HCT116 (cell line): Measurements from ENCODE around the gene STMND1. TPM values are rescaled to one million over a fixed set of nuclear protein-coding genes. Genes with fewer than 3 reads are reported as not detected.

Source experiments
- ATAC-seq: fragments of 200-7000 bp; cut with Tn5 transposase; 2 replicates; pipeline ENCODE4 v1.9.1; 2020; ENCODE audit warnings: mild to moderate bottlenecking, moderate library complexity
- BruUV-seq: library from RNA; stranded (reverse); fragments of 400-500 nt; replicated peaks from 2 replicates; lab custom pipeline; 2021; lab: Mats Ljungman, UMichigan
- CTCF ChIA-PET: fragments of 300-600 bp; sonication (Branson Sonifier 250); formaldehyde crosslinking; loops from one replicate; lab custom pipeline; 2021; ENCODE audit warnings: antibody characterized with exemption; lab: Charles Lee
- POLR2A ChIA-PET: fragments of 300-600, 350-600 bp; sonication (Branson Sonifier 250); formaldehyde crosslinking; loops from one replicate; lab custom pipeline; 2021; ENCODE audit warnings: antibody characterized with exemption; lab: Charles Lee
- RAD21 ChIA-PET, 2 experiments: fragments of 300-600 bp; sonication (Branson Sonifier 250); formaldehyde crosslinking; loops; one replicate each; lab custom pipeline; 2023; ENCODE audit warnings: low total read pairs in 2 of 2; ENCODE audit not compliant: uncharacterized antibody in 2 of 2, unreplicated experiment in 2 of 2, low non-redundant PET in 1 of 2; lab: Charles Lee
- DNase-seq: peaks from one replicate; pipeline ENCODE4 v3.0.0-alpha.2; 2010; ENCODE audit warnings: low read depth, low spot score
- H2AFZ ChIP-seq: fragments of 200-600 bp; shearing (Covaris generic), sonication (generic); 2 replicates; pipeline ENCODE4 v1.6.1; 2017; ENCODE audit warnings: low read depth, mixed run types, mixed read lengths, antibody characterized with exemption, low read length; ENCODE audit not compliant: poor library complexity, severe bottlenecking
- H3K27ac ChIP-seq: 2 replicates; pipeline ENCODE4 v1.5.1; 2012; ENCODE audit warnings: low read depth, low read length
- H3K27me3 ChIP-seq: fragments of 200-600 bp; sonication (generic); 2 replicates; pipeline ENCODE4 v1.6.1; 2016; ENCODE audit warnings: mixed run types, low read length, mixed read lengths; ENCODE audit not compliant: insufficient read depth
- H3K36me3 ChIP-seq, 2 experiments: fragments of 200-500 bp in 1 of 2; fragments of 200-600 bp in 1 of 2; sonication (Bioruptor generic) in 1 of 2; sonication (generic) in 1 of 2; 2 replicates each; pipeline versions ENCODE4 v1.5.1 to v1.6.1; 2014 to 2016; ENCODE audit warnings: low read length in 2 of 2, inconsistent platforms in 1 of 2, mixed read lengths in 1 of 2, mixed run types in 1 of 2; ENCODE audit not compliant: insufficient read depth in 2 of 2, control insufficient read depth in 1 of 2
- H3K4me1 ChIP-seq, 2 experiments: fragments of 200-600 bp in 1 of 2; sonication (generic) in 1 of 2; 2 replicates each; pipeline versions ENCODE4 v1.5.1 to v1.6.1; 2012 to 2017; ENCODE audit warnings: low read length in 2 of 2, inconsistent platforms in 1 of 2, mild to moderate bottlenecking in 1 of 2, mixed read lengths in 1 of 2, mixed run types in 1 of 2, moderate library complexity in 1 of 2; ENCODE audit not compliant: insufficient read depth in 2 of 2, control insufficient read depth in 1 of 2
- H3K4me2 ChIP-seq: fragments of 200-600 bp; sonication (generic); 2 replicates; pipeline ENCODE4 v1.6.1; 2017; ENCODE audit warnings: mixed run types, low read length, mixed read lengths
- H3K4me3 ChIP-seq, 2 experiments: fragments of 200-600 bp in 1 of 2; sonication (generic) in 1 of 2; replicated peaks in 1 of 2; 2 replicates each; pipeline ENCODE4 v1.5.1; 2011 to 2016; ENCODE audit warnings: low read length in 2 of 2, control low read depth in 1 of 2, low read depth in 1 of 2, mild to moderate bottlenecking in 1 of 2, mixed read lengths in 1 of 2, mixed run types in 1 of 2
- H3K79me2 ChIP-seq: fragments of 200-600 bp; sonication (generic); 2 replicates; pipeline ENCODE4 v1.6.1; 2017; ENCODE audit warnings: mild to moderate bottlenecking, mixed run types, low read length, moderate library complexity, mixed read lengths; ENCODE audit not compliant: insufficient read depth
- H3K9ac ChIP-seq: fragments of 200-600 bp; sonication (generic); 2 replicates; pipeline ENCODE4 v1.6.1; 2016; ENCODE audit warnings: low read length, mixed read lengths
- H3K9me2 ChIP-seq: fragments of 200-600 bp; sonication (generic), shearing (Covaris generic); 2 replicates; pipeline ENCODE4 v1.6.1; 2017; ENCODE audit warnings: mixed run types, mild to moderate bottlenecking, moderate library complexity; ENCODE audit not compliant: insufficient read depth
- H3K9me3 ChIP-seq, 2 experiments: fragments of 200-500 bp in 1 of 2; fragments of 200-600 bp in 1 of 2; sonication (Bioruptor generic) in 1 of 2; sonication (generic) in 1 of 2; 2 replicates each; pipeline ENCODE4 v1.6.1; 2014 to 2017; ENCODE audit warnings: low read length in 2 of 2, mixed read lengths in 2 of 2, inconsistent platforms in 1 of 2, low read depth in 1 of 2, mild to moderate bottlenecking in 1 of 2, mixed run types in 1 of 2, moderate library complexity in 1 of 2; ENCODE audit not compliant: control insufficient read depth in 1 of 2, insufficient read depth in 1 of 2
- H4K20me1 ChIP-seq: fragments of 200-600 bp; sonication (generic), shearing (Covaris generic); 2 replicates; pipeline ENCODE4 v1.6.1; 2017; ENCODE audit warnings: mixed run types, mild to moderate bottlenecking, moderate library complexity; ENCODE audit not compliant: insufficient read depth
- CBX3 ChIP-seq: IDR thresholded peaks from 2 replicates; pipeline ENCODE4 v1.6.1; 2012; ENCODE audit warnings: low read depth
- EZH2phosphoT487 ChIP-seq: fragments of 200-600 bp; IDR thresholded peaks from 2 replicates; pipeline ENCODE4 v1.6.1; 2018; ENCODE audit warnings: antibody characterized with exemption, borderline replicate concordance
- JUND ChIP-seq: IDR thresholded peaks from 2 replicates; pipeline ENCODE4 v1.6.1; 2012
- intact Hi-C: fragments of 100-400 bp; cut with micrococcal nuclease; formaldehyde crosslinking; loops from 2 replicates; pipeline ENCODE4 v1.10.0; 2022
- total RNA-seq: library from RNA; stranded (reverse); gene quantifications from one replicate; pipeline ENCODE4 v1.2.1, GENCODE V29; 2021; ENCODE audit not compliant: unreplicated experiment

The STMND1 gene
- total RNA-seq, 1 experiment from 2014 or later: not detected

DNA sequence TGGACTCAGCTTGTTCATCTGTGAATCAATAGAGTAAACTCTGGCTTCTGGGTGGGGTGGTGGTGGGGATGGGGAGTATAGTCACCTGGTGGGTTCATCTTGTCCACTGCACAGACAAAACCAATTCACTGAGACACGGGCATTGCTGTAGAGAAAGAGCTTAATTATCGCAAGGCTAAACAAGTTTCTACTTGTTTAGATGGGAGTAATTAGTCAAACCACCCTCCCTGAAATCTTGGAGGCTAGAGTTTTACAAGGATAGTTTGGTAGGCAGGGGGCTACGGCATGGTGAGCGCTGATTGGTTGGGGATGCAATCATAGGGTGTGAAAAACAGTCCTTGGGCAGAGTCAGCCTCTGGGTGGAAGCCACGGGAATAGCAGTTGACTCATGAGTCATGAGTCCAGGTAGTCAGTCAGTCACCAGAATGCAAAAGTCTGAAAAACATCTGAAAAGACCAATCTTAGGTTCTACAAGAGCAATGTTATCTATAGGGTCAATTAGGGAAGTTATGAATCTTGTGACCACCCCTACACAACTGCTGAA lies 77.8 kb downstream of the STMND1 start:
- Histone ChIP-seq H3K9ac (no peak overlapping the region), H2AFZ (peak overlapping the region; percentile 78)
- TF ChIP-seq CBX3 (0 out of 2 replicates have a peak, but pooled peaks have one; percentile 20), EZH2phosphoT487 (no peak), JUND (peak; percentile 5; the same call in 1 of the 2 replicates)
- TF ChIP-seq, all 23 proteins: peak for 2
- RAD21 ChIA-PET: no interaction called here
- intact Hi-C loops: no loop called here
- H3K4me2 ChIP-seq: no peak overlapping the region
- no peak overlapping the region for H3K4me3 ChIP-seq
- H3K4me1 ChIP-seq: peaks cover 0 to 14% of the 10 kb centered on the region in 2 experiments; a peak in 2 of 4 replicates
- CTCF ChIA-PET: no interaction called here
- no peaks in the 10 kb centered on the region for H3K9me2 ChIP-seq
- peak; percentile 59 for ATAC-seq
- no peaks in the 10 kb centered on the region for H3K36me3 ChIP-seq
- no peak overlapping the region for H3K27ac ChIP-seq
- H3K27me3 ChIP-seq: no peaks in the 10 kb centered on the region
- H3K9me3 ChIP-seq: no peaks in the 10 kb centered on the region; a peak in 1 of 4 replicates
- no TSS peak for BruUV-seq
- H3K79me2 ChIP-seq: no peaks in the 10 kb centered on the region
- POLR2A ChIA-PET: no interaction called here
- no peaks in the 10 kb centered on the region for H4K20me1 ChIP-seq
- DNase-seq: no peak

Other genes with a start within 250 kb of the STMND1 start
- 3.3 TPM for gene RBM24, start 179.3 kb downstream of the STMND1 start, total RNA-seq